Right atrium auricular region (tissue), 2 donors: ENCODE measurements around the gene SP1. TPM values are rescaled to one million over a fixed set of nuclear protein-coding genes. Genes with fewer than 3 reads are reported as not detected.
"Not testable (repeated sequence)": the region's sequence is repeated elsewhere in the genome, so short reads cannot be mapped to it uniquely, and the experiment has no call there.

Experiments
- DNase-seq: peaks from one replicate; pipeline ENCODE4 v3.0.0-alpha.2; 2019; ENCODE audit warnings: low spot score
- H3K27ac ChIP-seq, 2 donors: fragments of 200-600 bp; sonication (generic); 1 replicate in 1 of 2; 2 replicates in 1 of 2; pipeline ENCODE4 v1.5.1; 2016 to 2019
- H3K27me3 ChIP-seq, 2 donors: fragments of 200-600 bp; sonication (generic); one replicate each; pipeline versions ENCODE4 v1.5.1 to v1.6.0; 2017 to 2019
- H3K36me3 ChIP-seq: fragments of 200-600 bp; sonication (generic); one replicate; pipeline ENCODE4 v1.5.1; 2016
- H3K4me1 ChIP-seq, 2 donors: fragments of 200-600 bp; sonication (generic); one replicate each; pipeline versions ENCODE4 v1.5.1 to v1.6.0; 2017 to 2019
- H3K4me3 ChIP-seq, 2 donors: fragments of 200-600 bp; sonication (generic); 1 replicate in 1 of 2; 2 replicates in 1 of 2; pipeline ENCODE4 v1.5.1; 2017 to 2019; ENCODE audit warnings: mild to moderate bottlenecking in 1 of 2, moderate library complexity in 1 of 2
- H3K9me3 ChIP-seq, 2 donors: fragments of 200-600 bp; sonication (generic); one replicate each; pipeline ENCODE4 v1.5.1; 2019
- total RNA-seq, 2 donors: library from RNA; depleted of rRNA; stranded (reverse); fragments of >200 nt; gene quantifications; one replicate each; pipeline ENCODE4 v1.1.0, GENCODE V29; 2016
- TF ChIP-seq, protein P1 (sequence below), 2 donors: fragments of 200-600 bp; sonication (generic); IDR thresholded peaks; one replicate each; pipeline ENCODE4 v1.5.1; 2019; ENCODE audit warnings: antibody characterized with exemption in 2 of 2

Gene SP1
- total RNA-seq, 2 donors from 2014 or later, result 21.2 to 36.6 TPM

DNA sequence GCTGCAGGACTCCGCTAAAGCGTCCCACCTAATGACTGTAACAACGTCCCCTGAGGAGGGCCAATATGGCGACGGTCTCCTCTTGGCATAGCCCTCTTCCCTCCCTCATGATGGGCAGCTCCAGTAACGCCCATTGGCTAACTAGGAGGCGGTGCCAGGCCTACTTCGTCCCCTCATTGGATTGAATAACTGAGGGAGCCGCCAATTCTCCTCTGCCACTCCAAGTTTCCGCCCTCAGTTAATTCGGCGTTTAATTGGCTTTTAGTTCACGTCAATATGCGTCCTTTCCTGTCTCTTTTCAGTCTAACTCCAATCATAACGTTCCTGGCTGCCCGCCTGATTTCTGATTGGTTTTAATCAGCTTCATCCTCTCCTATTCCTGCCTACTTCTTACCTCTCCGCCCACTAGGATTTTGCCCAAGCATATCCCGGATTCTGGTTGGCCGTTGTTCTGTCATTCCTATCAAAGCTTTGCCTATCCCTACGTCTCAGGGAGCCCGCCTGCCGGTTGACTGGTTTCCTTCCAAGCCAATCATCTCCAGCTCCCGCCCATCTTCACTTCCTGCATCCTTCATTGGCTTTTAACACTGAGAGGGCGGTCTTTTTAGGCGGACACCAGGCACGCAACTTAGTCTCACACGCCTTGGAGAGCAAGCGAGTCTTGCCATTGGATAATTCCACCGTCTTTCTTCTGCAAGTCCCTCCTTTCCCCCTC is 430 bp upstream of the SP1 start:
- peak; percentile 100 for DNase-seq
- no peaks in the 10 kb centered on the region for H3K27me3 ChIP-seq
- H3K4me3 ChIP-seq, result peak overlapping the region; percentile 70 to 76
- no peaks in the 10 kb centered on the region for H3K9me3 ChIP-seq
- peaks cover 0 to 44% of the 10 kb centered on the region in 2 donors for H3K4me1 ChIP-seq
- TF ChIP-seq, protein P1, sequence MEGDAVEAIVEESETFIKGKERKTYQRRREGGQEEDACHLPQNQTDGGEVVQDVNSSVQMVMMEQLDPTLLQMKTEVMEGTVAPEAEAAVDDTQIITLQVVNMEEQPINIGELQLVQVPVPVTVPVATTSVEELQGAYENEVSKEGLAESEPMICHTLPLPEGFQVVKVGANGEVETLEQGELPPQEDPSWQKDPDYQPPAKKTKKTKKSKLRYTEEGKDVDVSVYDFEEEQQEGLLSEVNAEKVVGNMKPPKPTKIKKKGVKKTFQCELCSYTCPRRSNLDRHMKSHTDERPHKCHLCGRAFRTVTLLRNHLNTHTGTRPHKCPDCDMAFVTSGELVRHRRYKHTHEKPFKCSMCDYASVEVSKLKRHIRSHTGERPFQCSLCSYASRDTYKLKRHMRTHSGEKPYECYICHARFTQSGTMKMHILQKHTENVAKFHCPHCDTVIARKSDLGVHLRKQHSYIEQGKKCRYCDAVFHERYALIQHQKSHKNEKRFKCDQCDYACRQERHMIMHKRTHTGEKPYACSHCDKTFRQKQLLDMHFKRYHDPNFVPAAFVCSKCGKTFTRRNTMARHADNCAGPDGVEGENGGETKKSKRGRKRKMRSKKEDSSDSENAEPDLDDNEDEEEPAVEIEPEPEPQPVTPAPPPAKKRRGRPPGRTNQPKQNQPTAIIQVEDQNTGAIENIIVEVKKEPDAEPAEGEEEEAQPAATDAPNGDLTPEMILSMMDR (IDR thresholded peaks at IDR 0.05), result no peak
- H3K36me3 ChIP-seq, result peaks cover 27% of the 10 kb centered on the region
- peak overlapping the region; percentile 97 to 99 for H3K27ac ChIP-seq

- Histone ChIP-seq H3K9me3 (no peaks in the 10 kb centered on the region), H3K4me1 (peaks cover 0 to 59% of the 10 kb centered on the region in 2 donors), H3K4me3 (peak overlapping the region; percentile 70 to 76), H3K27me3 (no peaks in the 10 kb centered on the region), H3K27ac (peak overlapping the region; percentile 97 to 99), H3K36me3 (peaks cover 41% of the 10 kb centered on the region)
- no peak for DNase-seq
- TF ChIP-seq, protein P1 (IDR thresholded peaks at IDR 0.05), result no peak
Observed at GRCh38 chr12:53380794-53381730, 1.1 kb downstream of the SP1 start.

- Histone ChIP-seq H3K36me3 (peaks cover 41% of the 10 kb centered on the region), H3K9me3 (no peaks in the 10 kb centered on the region), H3K27ac (peak overlapping the region; percentile 97 to 99), H3K27me3 (no peaks in the 10 kb centered on the region), H3K4me1 (peaks cover 0 to 67% of the 10 kb centered on the region in 2 donors), H3K4me3 (peak overlapping the region in 1 of 2 donors; percentile 76)
- TF ChIP-seq, protein P1 (IDR thresholded peaks at IDR 0.05), result peak in 1 of 2 donors; percentile 55
- peak; percentile 76 for DNase-seq
Observed at GRCh38 chr12:53381731-53382630, 2.0 kb downstream of the SP1 start.

DNA sequence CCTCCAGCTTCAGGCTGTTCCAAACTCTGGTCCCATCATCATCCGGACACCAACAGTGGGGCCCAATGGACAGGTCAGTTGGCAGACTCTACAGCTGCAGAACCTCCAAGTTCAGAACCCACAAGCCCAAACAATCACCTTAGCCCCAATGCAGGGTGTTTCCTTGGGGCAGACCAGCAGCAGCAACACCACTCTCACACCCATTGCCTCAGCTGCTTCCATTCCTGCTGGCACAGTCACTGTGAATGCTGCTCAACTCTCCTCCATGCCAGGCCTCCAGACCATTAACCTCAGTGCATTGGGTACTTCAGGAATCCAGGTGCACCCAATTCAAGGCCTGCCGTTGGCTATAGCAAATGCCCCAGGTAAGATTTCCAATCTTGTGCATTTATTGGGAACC is 3.3 kb downstream of the SP1 start:
- Histone ChIP-seq H3K4me3 (peak overlapping the region in 1 of 2 donors; percentile 3), H3K27ac (peak overlapping the region in 1 of 2 donors; percentile 3), H3K4me1 (peaks cover 0 to 80% of the 10 kb centered on the region in 2 donors), H3K36me3 (peaks cover 46% of the 10 kb centered on the region), H3K27me3 (no peaks in the 10 kb centered on the region), H3K9me3 (no peaks in the 10 kb centered on the region)
- TF ChIP-seq, protein P1 (IDR thresholded peaks at IDR 0.05), result no peak
- DNase-seq, result no peak

DNA sequence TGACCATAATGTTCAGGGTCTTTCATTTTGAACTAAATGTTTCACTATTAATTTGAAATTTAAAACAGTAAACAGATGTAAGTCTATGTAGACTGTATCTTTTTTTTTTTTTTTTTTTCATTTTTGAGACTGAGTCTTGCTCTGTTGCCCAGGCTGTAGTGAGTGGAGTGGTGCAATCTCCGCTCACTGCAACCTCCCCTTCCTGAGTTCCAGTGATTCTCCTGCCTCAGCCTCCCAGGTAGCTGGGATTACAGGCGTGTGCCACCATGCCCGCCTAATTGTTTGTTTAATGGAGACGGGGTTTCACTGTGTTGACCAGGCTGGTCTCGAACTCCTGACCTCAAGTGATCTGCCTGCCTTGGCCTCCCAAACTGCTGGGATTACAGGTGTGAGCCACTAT is 6.4 kb downstream of the SP1 start:
- not testable (repeated sequence) for H3K27me3 ChIP-seq, H3K9me3 ChIP-seq, H3K4me3 ChIP-seq, H3K27ac ChIP-seq, DNase-seq
- Histone ChIP-seq H3K4me1 (peaks cover 0 to 93% of the 10 kb centered on the region in 2 donors), H3K36me3 (peaks cover 46% of the 10 kb centered on the region)
